Fibroblast of skin of left biceps (primary cell): ENCODE measurements around the gene ADGB.

ENCODE experiments used
- DNase-seq, 2 experiments: peaks; one replicate each; pipeline ENCODE4 v3.0.0-alpha.2; 2013; ENCODE audit warnings: low read depth in 2 of 2

The ADGB gene

DNA sequence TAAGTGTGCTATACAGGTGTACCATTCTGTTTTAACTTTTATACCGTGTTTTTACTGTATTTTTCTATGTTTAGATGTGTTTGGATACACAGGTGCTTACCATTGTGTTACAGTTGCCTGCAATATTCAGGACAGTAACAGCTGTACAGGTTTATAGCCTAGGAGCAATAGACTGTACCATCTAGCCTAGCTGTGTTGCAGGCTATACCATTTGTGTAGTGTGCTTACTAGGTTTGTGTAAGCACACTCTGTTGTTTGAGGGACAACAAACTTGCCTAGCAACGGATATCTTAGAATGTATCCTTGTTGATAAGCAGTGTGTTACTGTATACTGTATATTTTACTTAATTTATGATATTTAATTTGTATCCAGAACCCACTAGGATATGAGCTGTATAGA is 35.2 kb downstream of the ADGB start:
- no peak for DNase-seq

DNA sequence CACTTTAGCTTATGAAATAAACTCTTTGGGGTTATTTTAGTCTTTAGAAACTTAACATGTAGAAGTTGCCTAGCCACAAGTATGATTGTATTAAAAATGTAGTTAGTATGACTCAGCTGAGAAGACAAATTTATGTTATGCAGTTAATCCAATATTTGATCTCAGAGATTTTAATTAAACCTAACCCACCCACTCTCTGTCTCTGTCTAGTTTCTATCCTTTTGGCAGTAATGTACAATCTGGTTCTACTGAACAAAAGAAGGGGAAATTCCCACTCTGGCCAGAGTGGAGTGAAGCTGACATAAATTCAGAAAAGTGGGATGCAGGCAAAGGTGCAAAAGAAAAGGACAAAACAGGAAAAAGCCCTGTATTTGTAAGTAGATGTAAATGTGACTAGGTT is 36.4 kb downstream of the ADGB start:
- no peak for DNase-seq

DNA sequence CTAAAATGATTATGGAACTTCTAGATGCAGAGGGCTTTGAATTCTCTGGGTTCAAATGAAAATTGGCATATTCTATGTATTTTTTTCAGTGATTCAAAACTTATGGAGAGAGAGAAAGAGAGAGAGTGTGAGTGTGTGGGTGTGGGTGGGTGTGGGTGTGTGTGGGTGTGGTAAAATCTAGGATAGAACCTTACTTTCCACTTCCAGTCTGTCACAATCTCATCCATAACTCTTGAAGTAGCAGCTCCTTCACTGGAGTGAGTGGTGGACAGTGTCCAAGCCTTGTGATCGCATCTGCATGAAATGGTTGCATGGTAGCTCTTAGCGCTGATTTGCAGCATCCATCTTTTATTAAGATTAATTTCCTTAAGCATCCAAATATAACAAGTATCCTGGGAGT is 37.7 kb downstream of the ADGB start:
- no peak for DNase-seq

DNA sequence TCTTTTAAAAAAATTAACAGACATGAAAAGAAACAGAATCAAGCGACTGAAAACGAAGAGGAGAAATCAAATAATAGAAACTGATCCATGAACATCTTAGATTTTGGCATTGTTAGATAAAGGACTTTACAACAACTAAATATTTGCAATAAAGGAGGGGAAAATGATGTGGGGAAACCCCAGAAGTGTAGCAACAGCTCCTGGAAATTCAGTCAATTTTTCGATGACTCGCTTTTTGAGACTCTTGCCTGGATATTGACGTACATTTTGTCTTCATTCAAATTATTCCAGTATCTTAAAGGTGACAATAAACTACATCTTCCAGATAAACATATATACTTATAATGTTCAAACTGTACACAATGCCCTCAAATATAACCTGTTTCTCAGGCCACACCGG is 44.1 kb downstream of the ADGB start:
- no peak for DNase-seq

DNA sequence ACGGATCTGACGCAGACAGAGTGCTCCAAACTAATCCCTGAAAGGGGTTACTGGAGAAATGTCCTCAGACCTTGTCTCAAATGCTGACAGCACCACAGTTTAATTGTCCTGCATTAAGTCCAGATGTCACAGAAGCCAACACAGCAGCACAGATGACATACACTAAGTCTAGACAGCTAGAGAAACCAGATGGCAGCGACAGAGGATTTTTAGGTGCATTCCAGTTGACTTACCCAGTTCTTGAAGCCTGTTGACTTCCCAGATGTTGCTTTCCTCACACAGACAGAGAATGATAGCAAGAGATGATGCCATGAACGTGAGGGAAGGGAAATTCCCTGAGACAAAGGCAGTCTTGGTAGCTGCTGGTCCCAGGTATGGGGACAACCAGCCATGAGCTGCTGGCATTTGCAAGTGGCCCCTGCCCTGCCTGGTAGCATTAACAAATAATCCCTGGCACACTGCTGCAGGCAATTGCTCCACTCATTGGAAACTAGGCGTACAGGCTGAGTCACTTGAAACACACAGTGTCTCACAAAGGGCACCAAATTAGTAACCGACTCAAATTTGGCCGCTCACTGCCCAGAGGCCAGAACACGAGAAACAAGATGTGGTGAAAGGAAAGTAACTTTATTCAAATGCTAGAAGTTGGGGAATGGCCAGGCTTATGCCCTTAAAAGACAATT is 52.2 kb downstream of the ADGB start:
- DNase-seq, result no peak

DNA sequence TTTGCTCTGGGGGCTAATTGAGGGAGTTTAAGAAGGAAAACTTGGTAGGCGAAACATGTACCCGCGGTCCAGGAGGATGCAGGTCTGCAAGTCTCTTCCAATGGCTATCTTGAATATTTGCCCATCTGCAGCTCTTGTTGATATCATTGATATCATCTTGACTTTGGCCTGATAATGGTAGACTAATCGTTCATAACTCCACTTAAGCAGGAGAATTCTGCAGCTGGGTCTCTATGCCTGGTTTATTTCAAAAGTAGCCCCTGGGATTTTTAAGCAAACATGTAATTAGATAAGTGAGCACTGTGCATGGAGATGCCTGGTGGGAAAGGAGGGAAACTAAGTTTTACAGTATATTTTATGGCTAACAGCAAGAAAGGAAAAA is 52.7 kb downstream of the ADGB start:
- DNase-seq, result no peak

DNA sequence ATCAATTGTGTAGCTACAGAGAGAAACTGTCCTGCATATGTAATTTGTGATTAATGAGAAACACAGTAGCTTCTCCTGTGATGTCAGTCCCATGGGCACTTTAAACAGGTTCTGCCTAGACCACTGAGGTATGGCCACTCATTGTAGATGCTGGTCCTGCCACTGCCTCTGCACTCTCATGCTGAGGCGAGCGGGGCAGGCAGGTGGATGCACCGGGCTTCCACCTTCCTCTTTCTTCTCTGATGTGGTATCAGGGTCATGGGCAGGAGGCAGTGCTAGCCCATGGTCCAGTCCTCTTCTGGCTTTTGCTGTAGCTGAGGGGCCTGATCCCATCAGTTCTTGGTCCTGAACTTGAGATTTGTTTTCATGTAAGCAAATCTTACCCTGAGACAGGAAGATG is 58.7 kb downstream of the ADGB start:
- DNase-seq, result no peak

DNA sequence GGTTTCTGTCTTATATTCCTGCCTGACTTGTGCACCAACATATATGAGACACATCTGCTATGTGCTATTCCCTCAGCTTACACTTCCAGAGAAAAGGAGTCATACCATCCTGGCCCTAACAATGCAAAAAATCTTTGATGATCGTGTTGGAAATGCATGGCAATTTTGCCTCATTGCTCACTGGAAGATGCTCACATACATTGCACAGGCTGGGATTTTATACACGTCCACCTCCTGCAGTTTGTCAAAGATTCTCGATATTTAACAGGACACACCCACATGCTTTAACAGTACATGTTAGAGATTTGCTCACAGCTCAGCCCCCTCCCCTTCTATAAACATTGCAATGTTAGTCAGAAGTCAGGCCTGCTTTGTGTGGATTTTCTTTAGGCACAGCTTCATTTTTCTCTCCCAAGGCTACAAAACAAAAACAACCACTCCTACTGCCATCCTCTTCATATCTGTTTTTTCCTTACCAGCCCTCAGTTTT is 66.1 kb downstream of the ADGB start:
- no peak for DNase-seq

DNA sequence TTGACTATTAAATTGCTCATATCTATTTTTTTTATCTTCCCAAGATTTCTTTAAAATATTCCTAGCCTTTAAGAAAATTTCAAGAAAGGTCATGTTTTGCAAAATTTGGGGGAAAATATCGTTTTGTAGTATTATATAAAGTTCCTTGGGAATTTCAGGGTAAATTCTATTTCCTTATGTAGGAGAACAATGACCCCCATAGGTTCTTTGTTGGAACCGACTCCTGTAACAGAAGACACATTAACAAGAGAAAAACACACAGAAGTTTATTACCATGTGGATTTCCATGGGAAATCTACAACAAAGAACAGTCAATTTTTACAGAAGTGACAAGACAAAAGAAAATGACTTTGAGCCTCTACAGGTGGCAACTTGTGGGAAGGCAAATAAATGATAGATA is 68.1 kb downstream of the ADGB start:
- DNase-seq, result no peak

DNA sequence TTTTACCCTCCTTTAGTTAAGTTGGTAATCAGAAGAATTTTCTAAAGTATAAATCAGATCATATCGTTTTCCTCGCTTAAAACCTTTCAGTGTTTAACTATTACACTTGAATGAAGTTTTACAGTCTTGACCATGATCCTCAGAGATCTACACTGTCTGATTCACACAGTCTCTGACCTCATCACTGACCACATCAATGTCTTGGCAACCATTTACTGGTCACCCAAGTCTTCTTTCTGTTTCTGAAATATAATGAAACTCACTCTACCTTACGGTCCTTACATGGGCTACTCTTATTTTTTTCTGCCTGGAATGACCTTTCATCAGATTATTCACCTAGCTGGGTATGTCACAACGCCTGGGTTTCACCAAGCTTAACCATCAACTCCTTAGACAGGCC is 71.4 kb downstream of the ADGB start:
- DNase-seq, result no peak

DNA sequence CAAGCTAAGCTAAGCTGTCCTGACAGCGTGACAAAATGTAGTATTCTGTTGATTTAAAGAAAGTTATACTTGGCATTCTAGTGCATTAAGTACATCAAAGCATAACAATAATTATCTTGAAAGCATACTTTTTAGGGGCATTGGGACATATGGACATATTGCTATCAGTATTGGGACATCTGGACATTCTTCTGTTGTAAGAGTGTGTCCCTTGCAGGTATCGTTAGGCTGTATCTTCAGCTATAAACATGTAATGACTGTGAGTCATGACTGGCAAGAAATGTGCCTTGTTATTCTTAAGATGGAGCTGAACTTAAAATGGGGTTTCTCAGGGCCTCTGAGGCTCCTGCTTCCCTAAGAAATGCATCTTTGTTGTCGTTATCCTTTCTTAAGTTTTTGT is 74.3 kb downstream of the ADGB start:
- DNase-seq, result no peak

DNA sequence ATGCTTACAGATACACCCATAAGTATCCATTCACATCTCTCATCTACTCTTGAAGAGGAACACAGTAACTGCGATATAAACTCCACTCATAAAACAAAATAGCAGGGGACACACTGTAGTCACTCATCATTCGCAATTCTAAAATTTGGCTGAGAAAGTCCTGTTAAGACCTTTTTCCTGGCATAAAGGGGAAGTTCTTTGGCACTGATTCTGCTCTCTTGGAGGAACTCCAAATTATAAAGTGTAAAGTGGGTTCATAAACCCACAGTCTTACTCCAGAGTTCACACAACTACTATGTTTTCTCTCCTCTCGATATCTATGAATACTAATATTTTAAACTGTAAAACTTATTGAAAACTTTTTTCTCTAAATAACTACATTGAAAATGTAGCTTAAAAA is 80.6 kb downstream of the ADGB start:
- no peak for DNase-seq

DNA sequence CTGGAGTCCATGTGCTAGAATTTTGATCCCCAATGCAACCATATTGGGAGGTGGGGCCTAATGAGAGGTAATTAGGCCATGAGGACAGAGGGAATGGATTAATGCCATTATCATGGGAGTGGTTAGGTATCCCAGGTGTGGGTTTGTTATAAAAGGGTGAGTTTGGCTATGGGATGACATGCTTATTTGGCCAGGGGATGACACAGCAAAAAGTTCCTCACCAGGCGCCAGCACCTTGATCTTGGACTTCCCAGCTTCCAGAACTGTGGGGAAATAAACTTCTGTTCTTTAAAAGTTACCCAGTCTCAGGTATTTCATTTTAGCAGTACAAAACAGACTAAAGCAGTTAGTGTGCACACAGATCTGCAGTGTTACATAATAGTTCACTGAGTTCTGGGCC is 84.1 kb downstream of the ADGB start:
- DNase-seq, result no peak

DNA sequence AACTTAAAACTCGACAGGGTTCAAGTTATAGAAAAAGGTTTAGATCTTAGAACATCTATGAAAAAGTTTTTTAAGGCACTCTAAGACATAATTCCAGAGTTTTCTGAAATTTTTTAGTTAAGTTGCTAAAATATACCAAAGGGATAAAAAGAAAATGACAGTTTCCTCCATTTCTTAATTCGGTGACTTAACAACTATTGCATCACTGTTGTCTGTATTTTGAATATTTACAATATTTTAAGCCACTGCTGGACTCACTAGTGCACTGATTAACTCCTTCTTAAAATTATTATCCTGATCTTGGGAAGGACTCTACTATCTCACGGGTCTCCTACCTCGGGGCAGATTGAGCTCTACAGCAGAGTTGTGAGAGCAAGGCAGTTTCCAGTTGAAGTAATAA is 91.0 kb downstream of the ADGB start:
- no peak for DNase-seq

DNA sequence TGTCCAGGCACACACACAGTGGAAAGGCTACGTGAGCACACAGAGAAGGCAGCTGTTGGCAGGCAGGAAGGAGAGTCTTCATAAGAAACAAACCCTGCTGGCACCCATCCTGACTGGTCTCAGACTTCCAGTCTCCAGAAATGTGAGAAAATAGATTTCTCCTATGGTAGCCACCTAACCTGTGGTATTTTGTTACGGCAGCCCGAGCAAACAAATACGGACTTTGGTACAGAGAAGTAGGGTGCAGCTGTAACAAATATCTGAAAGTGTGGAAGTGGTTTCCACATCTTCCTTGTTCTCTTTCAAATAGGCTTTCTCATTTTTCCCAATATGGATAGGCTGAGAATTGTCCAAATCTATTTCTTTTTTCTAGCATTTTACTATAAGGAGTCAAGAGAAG is 94.6 kb downstream of the ADGB start:
- DNase-seq, result no peak

DNA sequence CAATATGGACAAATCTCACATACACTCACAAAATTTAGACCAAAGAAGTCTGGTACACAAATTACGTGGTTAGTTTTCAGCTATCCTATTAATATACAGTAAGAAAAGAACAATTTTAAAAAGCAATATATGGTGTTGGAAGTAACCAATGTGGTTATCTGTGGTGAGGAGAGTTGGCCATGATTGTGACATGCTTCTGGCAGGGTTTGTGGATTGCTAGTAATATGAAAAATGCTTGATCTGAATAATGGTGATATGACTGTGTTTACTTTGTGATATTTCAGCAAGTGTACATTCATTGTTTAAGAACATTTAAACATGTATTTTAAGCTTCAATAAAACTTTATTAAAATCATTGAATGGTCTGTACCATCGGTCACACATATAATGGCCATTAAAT is 99.1 kb downstream of the ADGB start:
- DNase-seq, result no peak

DNA sequence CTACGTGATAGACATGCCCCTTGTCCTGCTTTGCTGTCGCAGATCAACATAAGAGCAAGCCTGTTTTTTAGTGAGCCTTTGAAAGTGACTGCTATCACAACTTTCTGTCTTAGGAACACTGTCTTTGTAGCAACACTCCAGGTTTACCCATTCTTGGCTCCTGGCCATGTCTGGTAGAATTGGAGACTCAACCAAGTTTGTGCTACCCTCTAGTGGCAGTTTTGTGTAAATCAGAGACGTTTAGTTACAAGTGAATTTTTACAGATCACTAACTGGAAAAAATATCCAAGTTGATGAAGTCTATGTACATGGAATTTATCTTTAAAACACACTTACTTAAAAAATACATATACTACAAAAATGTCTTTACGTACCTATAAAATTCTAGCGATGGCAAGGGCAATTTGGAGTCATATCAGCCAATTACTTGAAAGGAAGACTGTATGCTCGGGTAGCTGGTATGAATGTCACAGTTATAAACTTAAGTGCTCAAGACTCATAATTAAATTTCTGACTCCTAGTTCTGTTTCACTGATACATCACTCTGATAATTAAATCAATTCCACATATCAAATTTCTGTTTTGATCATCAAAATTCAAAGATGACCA is 101.4 kb downstream of the ADGB start:
- peak; percentile 58 to 64 for DNase-seq

DNA sequence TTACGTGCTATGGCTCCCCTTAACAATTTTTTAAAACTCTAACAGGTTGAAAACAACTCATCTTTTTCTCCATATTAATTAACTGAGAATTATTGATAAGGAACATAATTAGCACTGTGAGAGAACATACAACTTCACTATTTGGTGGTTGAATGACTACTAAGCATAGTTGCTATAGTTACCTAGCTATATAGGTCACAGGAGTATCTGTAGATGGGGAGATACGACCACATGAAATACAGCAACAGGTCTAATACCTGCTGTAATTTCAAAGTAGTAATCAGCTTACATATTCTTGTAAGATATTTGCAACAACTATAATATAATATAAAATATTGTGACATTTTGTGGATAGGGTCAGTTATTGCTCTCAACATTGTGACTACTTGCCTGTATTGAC is 102.9 kb downstream of the ADGB start:
- no peak for DNase-seq

DNA sequence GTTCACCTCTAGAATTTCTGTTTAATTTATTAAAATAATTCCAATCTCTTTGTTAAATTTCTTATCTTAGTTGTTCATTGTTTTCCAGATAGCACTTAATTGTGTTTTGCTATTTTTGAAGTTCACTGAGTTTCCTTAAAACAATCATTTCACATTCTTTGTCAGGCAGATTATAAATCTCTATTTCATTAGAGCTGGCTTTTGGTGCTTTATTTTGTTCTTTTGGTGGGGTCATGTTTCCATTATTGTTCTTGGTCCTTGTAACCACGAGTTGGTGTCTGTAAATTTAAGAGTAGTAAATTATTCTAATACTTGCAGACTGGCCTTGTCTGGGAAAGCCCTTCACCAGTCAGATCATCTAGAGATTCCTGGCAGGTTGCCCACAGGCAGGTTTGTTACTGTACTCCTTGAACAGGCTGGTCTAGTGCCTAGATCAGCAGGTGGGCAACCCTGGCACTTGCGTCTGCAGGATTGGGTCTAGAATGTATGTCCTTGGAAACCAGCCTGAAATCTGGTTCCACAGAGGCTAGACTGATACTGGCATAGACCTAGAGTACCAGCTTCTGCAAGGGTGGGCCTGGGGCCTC is 110.4 kb downstream of the ADGB start:
- no peak for DNase-seq

DNA sequence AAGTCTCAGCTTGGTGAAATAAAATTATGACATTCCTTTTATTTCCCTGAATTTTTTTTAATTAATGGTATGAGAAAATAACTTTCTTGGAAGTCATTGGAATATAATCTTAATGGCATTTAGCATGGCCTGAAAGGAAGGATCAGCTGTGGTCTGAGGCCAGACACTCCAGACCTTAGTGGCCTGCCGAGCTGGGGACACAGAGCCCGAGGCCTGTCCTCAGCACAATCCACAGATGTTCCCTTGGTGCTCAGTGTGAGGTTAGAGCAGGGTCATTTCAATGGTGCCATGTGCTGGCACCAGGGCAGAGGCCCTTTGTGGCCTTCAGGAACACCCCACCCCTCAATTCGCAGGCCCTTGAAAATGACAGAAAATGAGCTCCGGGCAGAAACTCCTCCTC is 120.6 kb downstream of the ADGB start:
- DNase-seq, result no peak

DNA sequence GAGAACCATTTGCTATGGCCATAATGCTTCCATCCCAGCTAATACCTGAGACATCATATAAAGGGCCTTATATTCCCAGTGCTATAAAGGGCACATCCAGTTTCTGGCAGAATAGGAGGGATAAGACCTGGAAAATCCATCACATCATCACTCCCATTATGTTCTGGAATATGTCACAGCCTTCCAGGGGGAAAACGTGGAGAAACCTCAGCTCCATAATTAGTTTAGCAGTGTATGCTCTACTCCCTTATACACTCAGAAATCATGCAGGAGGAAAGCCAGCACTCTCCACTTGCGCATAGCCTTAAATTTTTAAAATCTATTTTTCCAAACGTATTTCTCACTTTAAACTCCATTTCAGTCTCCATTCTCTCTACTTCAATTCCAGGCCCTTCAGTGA is 140.9 kb downstream of the ADGB start:
- DNase-seq, result no peak

DNA sequence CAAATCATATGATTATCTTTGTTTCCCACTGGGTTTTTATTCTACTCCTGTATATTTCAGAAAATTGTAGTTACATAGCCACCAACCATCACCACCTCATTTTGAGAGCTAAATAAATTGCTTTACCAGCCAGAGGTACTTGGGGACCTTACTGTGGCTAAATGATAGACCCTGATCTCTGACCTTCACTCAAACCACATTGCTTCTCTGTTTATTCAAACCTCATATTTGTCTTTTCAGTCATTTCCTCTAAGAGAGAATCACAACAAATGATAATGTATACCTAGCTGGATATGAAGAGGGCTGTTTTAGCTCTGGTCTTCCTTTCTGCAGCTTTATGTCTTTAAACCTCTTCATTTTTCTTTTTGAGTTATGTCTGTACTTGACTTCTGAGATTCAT is 142.8 kb downstream of the ADGB start:
- DNase-seq, result no peak

DNA sequence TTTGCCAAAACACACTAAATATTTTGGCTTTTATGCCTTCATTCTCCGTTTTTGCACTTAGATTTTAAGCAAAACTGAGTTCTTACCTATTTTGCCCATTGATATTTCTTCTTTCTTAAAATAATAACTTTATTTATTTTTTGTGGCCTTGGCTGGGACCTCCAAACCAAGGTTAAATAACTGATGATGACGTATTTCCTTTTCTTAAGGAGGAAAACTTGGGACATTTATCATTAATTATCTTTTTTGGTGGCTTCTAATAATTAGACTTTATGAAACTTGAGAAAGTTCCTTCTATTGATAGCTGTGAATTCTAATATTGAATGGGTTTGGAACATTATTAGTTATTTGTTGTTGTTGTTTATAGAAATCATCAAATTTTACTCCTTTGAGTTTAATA is 154.5 kb downstream of the ADGB start:
- no peak for DNase-seq

DNA sequence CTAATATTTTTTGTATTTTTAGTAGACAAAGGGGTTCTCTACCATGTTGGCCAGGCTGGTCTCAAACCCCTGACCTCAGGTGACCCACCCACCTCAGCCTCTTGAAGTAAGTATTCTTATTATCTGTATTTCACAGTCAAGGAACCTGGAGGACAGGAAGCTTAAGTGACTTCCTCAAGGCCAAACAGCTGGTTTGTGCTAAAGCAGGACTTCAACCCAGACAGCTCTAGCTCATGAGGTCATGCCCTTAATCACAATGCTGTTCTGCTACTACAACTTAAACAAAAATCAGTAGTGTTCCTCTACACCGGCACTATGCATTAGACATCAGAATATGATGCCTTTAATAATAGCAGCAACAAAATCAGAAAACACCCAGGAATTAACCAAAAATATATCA is 168.9 kb downstream of the ADGB start:
- DNase-seq, result no peak
